Body of pancreas (tissue), 4 donors: ENCODE measurements around the gene MEA1. TPM values are rescaled to one million over a fixed set of nuclear protein-coding genes. Genes with fewer than 3 reads are reported as not detected.

ENCODE experiments used
- ATAC-seq: fragments of 150-250 bp; one replicate; pipeline ENCODE4 v1.9.1; 2016
- DNase-seq, 4 donors: peaks; one replicate each; pipeline ENCODE4 v3.0.0-alpha.2; 2019
- H3K27ac ChIP-seq, 4 donors: fragments of 200-600 bp; sonication (generic); 1 replicate in 3 of 4; 2 replicates in 1 of 4; pipeline versions ENCODE4 v1.5.1 to v1.6.1; 2016 to 2019; ENCODE audit warnings: mild to moderate bottlenecking in 1 of 4, mixed read lengths in 1 of 4, moderate library complexity in 1 of 4
- H3K27me3 ChIP-seq, 2 donors: fragments of 200-600 bp; sonication (generic); one replicate each; pipeline ENCODE4 v1.6.0; 2016; ENCODE audit warnings: mild to moderate bottlenecking in 1 of 2
- H3K36me3 ChIP-seq, 2 donors: fragments of 200-600 bp; sonication (generic); replicated peaks in 1 of 2; 2 replicates each; pipeline ENCODE4 v1.5.1; 2016; ENCODE audit warnings: low read depth in 2 of 2; ENCODE audit not compliant: insufficient read depth in 1 of 2
- H3K4me1 ChIP-seq: fragments of 200-600 bp; sonication (generic); one replicate; pipeline ENCODE4 v1.6.0; 2016
- H3K4me3 ChIP-seq, 2 donors: fragments of 200-600 bp; sonication (generic); 1 replicate in 1 of 2; 2 replicates in 1 of 2; pipeline ENCODE4 v1.5.1; 2016 to 2019
- H3K9me3 ChIP-seq, 3 donors: fragments of 200-600 bp; sonication (generic); 1 replicate in 2 of 3; 2 replicates in 1 of 3; pipeline ENCODE4 v1.5.1; 2016
- CTCF ChIP-seq, 7 experiments: fragments of 450-650 bp in 4 of 7; fragments of 200-600 bp in 3 of 7; sonication (generic) in 3 of 7; IDR thresholded peaks; one replicate each; pipeline ENCODE4 v1.5.1; 2016 to 2019; ENCODE audit warnings: antibody characterized with exemption in 7 of 7
- POLR2A ChIP-seq, 3 donors: fragments of 450-650 bp; IDR thresholded peaks; one replicate each; pipeline ENCODE4 v1.6.1; 2016; ENCODE audit warnings: antibody characterized with exemption in 3 of 3, mild to moderate bottlenecking in 2 of 3
- WGBS, 2 donors: methylation state at CpG; one replicate each; pipeline ENCODE4 v1.1.5; 2017; 5-methylcytosine and 5-hydroxymethylcytosine counted together
- intact Hi-C: fragments of 100-400 bp; cut with DNase I; formaldehyde crosslinking; loops from one replicate; pipeline ENCODE4 v1.15.1; 2023
- total RNA-seq, 2 donors: library from RNA; depleted of rRNA; stranded (reverse); fragments of >200 nt; gene quantifications; one replicate each; pipeline ENCODE4 v1.1.0, GENCODE V29; 2016

Gene MEA1
- total RNA-seq, 2 donors from 2014 or later, result 17.5 to 32.9 TPM

DNA sequence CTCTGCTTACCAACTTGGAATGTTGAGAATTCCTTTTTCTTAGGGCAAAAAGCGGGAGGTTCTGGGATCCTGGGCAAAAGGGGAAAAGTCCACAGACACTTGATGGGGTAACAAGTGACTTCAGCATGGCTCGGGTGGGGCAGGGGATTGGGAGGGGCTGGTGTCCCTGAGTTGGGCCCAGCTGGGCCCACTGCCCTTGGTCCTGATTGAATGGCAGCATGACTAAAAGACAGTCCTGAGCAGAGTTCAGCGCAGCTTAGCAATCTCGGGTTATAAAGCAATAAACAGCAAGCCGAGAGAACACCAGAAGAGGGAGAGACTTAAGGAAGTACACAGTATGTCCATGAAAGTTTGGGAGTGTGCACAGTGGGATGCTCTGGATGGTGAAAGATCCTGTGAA lies 23.8 kb downstream of the MEA1 start:
- Histone ChIP-seq H3K36me3 (peaks cover 0 to 8% of the 10 kb centered on the region in 2 donors), H3K4me3 (no peak overlapping the region), H3K27ac (no peak overlapping the region), H3K9me3 (no peaks in the 10 kb centered on the region), H3K4me1 (peaks cover 26% of the 10 kb centered on the region), H3K27me3 (no peaks in the 10 kb centered on the region)
- no peak for TF ChIP-seq CTCF (IDR thresholded peaks at IDR 0.05)
- TF ChIP-seq POLR2A (IDR thresholded peaks at IDR 0.05), result no peak
- no peak for ATAC-seq
- WGBS, 2 donors, result 90% methylated on average over 5 of the region's 5 CpGs
- intact Hi-C loops, result no loop called here
- DNase-seq, result no peak

GRCh38 chr6:42988486-42989020 lies 25.2 kb downstream of the MEA1 start:
- TF ChIP-seq POLR2A (IDR thresholded peaks at IDR 0.05) (no peak), CTCF (IDR thresholded peaks at IDR 0.05) (no peak)
- DNase-seq (no peak), ATAC-seq (no peak)
- no peak overlapping the region for H3K27ac ChIP-seq
- H3K27me3 ChIP-seq, result no peaks in the 10 kb centered on the region
- no peaks in the 10 kb centered on the region for H3K9me3 ChIP-seq
- no peak overlapping the region for H3K4me3 ChIP-seq
- peaks cover 0 to 8% of the 10 kb centered on the region in 2 donors for H3K36me3 ChIP-seq
- 23 to 31% methylated on average over 1 of the region's 1 CpG for WGBS, 2 donors
- intact Hi-C loops, result no loop called here
- H3K4me1 ChIP-seq, result peaks cover 32% of the 10 kb centered on the region

- no peak overlapping the region for H3K4me3 ChIP-seq
- TF ChIP-seq POLR2A (IDR thresholded peaks at IDR 0.05), result no peak
- no peak for TF ChIP-seq CTCF (IDR thresholded peaks at IDR 0.05)
- H3K27ac ChIP-seq, result no peak overlapping the region
- H3K4me1 ChIP-seq, result peaks cover 34% of the 10 kb centered on the region
- intact Hi-C loops, result no loop called here
- 43 to 81% methylated on average over 5 of the region's 5 CpGs for WGBS, 2 donors
- peaks cover 0 to 8% of the 10 kb centered on the region in 2 donors for H3K36me3 ChIP-seq
- no peaks in the 10 kb centered on the region for H3K27me3 ChIP-seq
- ATAC-seq (no peak), DNase-seq (no peak)
- no peaks in the 10 kb centered on the region for H3K9me3 ChIP-seq
These were observed 26.0 kb downstream of the MEA1 start for GRCh38 chr6:42987533-42988451.

- peak overlapping the region; percentile 60 to 70 for H3K4me3 ChIP-seq
- WGBS, 2 donors, result 8 to 11% methylated on average over 13 of the region's 13 CpGs
- peak overlapping the region; percentile 43 to 88 (median 77) for H3K27ac ChIP-seq
- DNase-seq (peak in 1 of 4 donors; percentile 13), ATAC-seq (no peak)
- TF ChIP-seq CTCF (IDR thresholded peaks at IDR 0.05), result no peak
- TF ChIP-seq POLR2A (IDR thresholded peaks at IDR 0.05), result no peak
- intact Hi-C loops, result no loop called here
- peaks cover 0 to 6% of the 10 kb centered on the region in 2 donors for H3K36me3 ChIP-seq
- no peaks in the 10 kb centered on the region for H3K27me3 ChIP-seq
- no peaks in the 10 kb centered on the region for H3K9me3 ChIP-seq
- peaks cover 37% of the 10 kb centered on the region for H3K4me1 ChIP-seq
These were observed 28.7 kb downstream of the MEA1 start for GRCh38 chr6:42984924-42985475.
